HL-60 (cell line): Measurements from ENCODE around the gene GPC1.

ENCODE experiments used
- POLR2AphosphoS5 ChIP-seq: IDR thresholded peaks from 2 replicates; pipeline ENCODE4 v1.6.1; 2012; ENCODE audit warnings: low read depth
- TF ChIP-seq, protein P1 (sequence below): IDR thresholded peaks from one replicate; pipeline ENCODE4 v1.5.1; 2011; ENCODE audit warnings: low read length, control low read depth, inconsistent platforms; ENCODE audit not compliant: insufficient read depth

DNA sequence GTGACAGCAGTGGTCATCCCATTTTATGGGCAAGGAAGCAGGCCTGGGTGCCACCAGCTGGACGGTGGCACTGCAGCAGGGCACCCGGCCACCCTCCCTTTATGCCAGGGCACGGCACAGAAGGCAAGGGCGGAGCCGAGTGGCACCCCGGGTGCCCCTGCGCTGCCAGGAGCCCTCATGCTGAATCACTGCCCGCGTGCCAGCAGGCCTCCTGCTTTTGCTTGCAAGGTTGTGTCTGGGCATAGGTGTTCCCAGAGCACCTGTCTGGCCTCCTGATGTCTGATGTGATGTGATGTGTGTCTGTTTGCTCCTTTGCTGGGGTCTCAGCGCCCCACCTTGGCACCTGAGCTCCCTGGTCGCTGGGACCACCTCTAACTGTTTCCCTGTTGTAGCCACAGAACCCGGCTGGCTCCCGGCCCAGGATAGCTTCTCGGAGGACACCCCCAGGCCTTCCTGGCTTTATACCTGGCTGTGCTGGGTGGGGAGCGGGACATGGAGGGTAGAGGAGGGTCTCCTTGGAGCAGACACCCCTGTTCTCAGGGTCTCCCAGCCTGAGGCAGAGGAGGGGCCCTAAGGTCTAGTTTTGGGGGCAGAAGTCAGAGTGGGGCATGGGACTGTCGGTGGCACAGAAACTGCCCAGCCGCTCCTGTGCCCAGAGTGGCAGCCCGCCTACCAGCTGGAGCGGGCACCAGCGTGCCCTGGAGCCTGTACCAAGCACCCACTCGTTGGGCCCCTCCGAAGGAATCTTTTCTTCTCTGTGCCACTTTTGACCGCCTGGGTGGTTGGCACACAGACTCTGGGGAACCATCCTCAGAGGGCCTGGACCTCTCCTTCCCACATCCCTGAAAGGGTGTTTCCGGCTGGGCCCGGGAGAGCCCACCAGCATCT lies 3.6 kb downstream of the GPC1 start:
- TF ChIP-seq, protein P1, sequence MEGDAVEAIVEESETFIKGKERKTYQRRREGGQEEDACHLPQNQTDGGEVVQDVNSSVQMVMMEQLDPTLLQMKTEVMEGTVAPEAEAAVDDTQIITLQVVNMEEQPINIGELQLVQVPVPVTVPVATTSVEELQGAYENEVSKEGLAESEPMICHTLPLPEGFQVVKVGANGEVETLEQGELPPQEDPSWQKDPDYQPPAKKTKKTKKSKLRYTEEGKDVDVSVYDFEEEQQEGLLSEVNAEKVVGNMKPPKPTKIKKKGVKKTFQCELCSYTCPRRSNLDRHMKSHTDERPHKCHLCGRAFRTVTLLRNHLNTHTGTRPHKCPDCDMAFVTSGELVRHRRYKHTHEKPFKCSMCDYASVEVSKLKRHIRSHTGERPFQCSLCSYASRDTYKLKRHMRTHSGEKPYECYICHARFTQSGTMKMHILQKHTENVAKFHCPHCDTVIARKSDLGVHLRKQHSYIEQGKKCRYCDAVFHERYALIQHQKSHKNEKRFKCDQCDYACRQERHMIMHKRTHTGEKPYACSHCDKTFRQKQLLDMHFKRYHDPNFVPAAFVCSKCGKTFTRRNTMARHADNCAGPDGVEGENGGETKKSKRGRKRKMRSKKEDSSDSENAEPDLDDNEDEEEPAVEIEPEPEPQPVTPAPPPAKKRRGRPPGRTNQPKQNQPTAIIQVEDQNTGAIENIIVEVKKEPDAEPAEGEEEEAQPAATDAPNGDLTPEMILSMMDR, result no peak
- TF ChIP-seq POLR2AphosphoS5, result no peak
